Astrocyte of the cerebellum (primary cell): Measurements from ENCODE around the gene MIGA1.
"Not testable (repeated sequence)": the region's sequence is repeated elsewhere in the genome, so short reads cannot be mapped to it uniquely, and the experiment has no call there.

ENCODE experiments used
- DNase-seq: peaks from one replicate; pipeline ENCODE4 v3.0.0-alpha.2; 2011; ENCODE audit warnings: low read depth
- H3K4me3 ChIP-seq: 2 replicates; pipeline ENCODE4 v1.5.1; 2011; ENCODE audit warnings: mild to moderate bottlenecking, low read depth, low read length, moderate library complexity
- in situ Hi-C: cut with HindIII; loops from 2 replicates; pipeline ENCODE4 v1.10.0; 2017; ENCODE audit warnings: low sequenced_read_pairs
- TF ChIP-seq, protein P1 (sequence below): IDR thresholded peaks from 2 replicates; pipeline ENCODE4 v1.5.1; 2012; ENCODE audit warnings: low read length, low read depth, moderate library complexity, mild to moderate bottlenecking; ENCODE audit errors: missing control alignments

The MIGA1 gene

DNA sequence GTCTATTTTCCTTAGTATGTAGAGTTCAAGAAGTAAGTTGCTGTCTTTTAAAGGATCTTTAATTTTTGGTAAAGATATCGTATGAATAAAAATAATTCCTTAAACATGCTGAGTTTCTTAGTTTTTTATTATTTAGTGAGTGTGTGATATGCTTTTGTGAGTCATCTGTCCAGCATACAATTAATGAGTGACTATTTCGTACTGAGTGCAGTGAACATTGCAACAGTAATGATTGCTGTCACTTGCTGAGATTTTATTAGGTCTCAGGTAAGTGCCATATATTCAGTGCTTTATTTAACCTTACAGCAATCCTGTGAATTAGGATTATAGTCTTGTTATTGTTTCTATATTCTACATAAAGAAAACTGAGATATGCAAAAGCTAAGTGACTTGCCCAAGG is 22.6 kb downstream of the MIGA1 start:
- no peak overlapping the region for H3K4me3 ChIP-seq
- TF ChIP-seq, protein P1, sequence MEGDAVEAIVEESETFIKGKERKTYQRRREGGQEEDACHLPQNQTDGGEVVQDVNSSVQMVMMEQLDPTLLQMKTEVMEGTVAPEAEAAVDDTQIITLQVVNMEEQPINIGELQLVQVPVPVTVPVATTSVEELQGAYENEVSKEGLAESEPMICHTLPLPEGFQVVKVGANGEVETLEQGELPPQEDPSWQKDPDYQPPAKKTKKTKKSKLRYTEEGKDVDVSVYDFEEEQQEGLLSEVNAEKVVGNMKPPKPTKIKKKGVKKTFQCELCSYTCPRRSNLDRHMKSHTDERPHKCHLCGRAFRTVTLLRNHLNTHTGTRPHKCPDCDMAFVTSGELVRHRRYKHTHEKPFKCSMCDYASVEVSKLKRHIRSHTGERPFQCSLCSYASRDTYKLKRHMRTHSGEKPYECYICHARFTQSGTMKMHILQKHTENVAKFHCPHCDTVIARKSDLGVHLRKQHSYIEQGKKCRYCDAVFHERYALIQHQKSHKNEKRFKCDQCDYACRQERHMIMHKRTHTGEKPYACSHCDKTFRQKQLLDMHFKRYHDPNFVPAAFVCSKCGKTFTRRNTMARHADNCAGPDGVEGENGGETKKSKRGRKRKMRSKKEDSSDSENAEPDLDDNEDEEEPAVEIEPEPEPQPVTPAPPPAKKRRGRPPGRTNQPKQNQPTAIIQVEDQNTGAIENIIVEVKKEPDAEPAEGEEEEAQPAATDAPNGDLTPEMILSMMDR = no peak
- DNase-seq = no peak
- in situ Hi-C loops = no loop called here

DNA sequence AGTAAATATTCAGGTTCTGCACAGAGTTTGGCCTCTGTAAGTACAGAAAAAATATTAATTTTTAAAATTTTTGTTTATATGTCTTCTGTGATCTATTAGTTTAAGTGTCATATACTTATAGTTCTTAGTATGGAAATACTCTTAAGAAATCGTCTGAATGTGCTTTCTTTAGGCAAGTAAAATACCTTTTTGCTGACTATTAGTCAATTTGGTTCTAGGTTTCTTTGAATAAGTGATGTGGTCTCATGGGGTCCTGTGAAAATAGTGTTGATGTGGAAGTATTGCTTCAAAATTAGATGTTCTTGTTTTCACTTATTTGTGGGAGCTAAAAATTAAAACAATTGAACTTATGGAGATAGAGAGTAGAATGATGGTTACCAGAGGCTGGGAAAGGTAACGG is 23.9 kb downstream of the MIGA1 start:
- H3K4me3 ChIP-seq = no peak overlapping the region
- DNase-seq = no peak
- in situ Hi-C loops = no loop called here
- TF ChIP-seq, protein P1 = no peak

DNA sequence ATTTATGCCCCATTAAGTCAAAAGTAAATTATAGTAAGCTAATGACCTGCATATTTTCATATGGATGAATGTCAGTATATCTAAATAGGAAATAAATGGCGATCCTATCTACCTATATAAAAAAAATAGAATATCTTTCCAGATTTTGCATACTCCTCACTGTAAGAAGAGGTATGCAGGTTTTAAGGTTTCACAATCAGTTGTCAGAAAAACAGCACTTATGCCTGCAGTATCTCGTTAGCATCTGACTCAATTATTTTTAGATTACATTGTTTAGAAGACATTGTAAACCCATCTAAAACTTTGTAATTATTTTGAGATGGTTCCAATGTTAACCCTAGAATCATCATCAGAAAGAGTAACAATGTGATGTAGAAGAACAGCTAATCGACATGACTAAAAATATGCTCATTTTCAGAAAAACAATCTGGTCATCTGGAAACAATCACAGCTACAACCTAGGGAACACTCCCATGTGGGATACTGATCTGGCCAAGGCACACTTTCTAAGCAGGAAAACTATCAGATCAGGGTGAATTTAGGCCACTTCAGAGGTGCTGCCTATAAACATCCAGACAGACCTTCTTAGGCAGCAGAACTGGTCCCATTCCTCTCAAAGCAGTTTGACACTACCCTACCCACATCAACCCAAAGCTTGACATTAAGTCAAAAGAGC is 30.5 kb downstream of the MIGA1 start:
- DNase-seq, H3K4me3 ChIP-seq, in situ Hi-C loops: not testable (repeated sequence)

DNA sequence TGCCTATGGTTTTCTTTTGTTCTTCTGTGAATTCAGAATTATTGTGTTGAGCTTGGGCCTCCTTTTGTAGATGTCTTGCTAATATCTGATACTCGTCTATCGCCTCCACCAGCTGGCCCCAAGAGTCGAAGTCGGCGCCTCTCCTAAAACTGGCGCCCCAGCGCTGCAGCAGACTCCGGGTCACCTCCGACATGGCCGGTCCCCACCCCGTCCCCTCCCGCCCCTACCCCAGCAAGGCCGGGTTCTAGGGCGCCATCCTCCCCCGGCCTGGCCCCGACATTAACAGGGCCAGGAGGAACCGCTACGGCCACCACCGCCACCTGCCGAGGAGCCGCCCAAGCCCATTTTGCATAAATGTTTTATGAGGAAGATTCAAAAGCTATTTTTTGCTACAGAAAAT is 32.1 kb downstream of the MIGA1 start:
- DNase-seq, in situ Hi-C loops, H3K4me3 ChIP-seq: not testable (repeated sequence)

DNA sequence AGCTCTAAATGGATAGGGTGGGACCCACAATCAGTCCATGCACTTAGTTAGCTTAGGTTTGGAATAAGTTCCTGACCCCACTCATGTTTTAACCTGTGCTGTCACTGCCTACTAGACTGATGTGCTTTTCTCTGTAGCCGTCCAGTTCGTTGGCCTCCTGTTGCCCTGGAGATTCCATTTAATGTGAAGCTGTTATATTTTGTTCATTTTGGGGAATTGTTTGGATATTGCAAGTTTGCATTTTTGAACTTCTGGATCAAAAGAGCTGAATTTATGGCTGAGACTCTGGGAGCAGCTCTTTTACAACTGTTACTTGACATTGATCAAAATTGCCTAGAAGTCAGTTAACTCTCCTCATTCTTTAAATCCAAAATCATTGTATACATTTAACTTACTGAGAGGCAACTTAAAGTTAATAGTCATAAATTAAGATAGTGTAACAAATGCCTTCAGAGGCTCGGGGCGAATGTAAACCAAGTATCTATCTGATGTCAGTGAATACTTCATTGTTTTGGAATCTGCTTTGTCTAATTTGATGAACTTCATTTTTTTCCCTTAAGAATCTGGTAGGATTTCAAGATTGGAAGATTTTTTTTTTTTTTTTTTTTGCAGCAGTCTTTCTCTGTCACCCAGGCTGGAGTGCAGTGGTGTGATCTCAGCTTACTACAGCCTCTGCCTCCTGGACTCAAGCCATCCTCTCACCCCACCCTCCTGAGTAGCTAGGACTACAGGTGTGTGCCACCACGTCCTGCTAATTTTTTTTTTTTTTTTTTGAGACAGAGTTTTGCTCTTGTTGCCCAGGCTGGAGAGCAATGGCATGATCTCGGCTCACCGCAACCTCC is 38.1 kb downstream of the MIGA1 start:
- in situ Hi-C loops = no loop called here
- H3K4me3 ChIP-seq = no peak overlapping the region
- TF ChIP-seq, protein P1 = no peak
- DNase-seq = no peak

DNA sequence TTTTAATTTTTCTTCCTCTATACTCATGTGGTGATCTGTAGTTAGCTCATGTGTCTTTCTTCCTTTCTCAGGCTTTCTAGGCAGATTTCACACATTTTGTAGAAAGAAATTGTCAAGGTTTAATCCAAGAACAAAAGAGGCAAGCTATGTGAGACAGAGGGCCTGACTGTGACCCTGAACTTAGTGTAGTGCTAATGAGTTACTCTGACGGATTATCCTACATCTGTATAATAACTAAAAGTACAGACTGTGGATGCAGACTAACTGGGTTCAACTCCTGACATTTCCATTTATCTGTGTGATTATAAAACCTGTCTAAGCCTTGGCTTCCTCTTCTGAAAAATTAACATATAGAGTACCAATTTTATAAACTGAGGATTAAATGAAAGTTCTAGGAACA is 40.7 kb downstream of the MIGA1 start:
- no peak overlapping the region for H3K4me3 ChIP-seq
- in situ Hi-C loops = no loop called here
- TF ChIP-seq, protein P1 = no peak
- no peak for DNase-seq

DNA sequence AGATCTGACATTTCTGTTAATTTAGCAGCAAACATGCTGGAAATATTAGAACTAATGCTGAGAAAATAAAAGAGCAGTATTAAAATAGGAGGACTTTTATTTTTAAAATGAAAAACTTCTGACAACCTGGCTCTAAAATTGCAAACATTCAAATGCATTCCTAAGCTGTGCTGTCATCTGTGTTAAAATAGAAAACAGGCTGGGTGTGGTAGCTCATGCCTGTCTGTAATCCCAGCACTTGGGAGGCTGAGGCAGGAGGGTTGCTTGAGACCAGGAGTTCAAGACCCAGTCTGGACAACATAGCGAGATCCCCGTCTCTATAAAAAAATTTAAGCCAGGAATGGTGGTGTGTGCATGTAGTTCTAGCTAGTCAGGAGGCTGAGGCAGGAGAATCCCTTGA is 44.6 kb downstream of the MIGA1 start:
- in situ Hi-C loops = no loop called here
- TF ChIP-seq, protein P1 = no peak
- no peak for DNase-seq
- H3K4me3 ChIP-seq = no peak overlapping the region
